Esophagus muscularis mucosa (tissue), 4 donors: ENCODE results near the gene PTGIS. TPM values are rescaled to one million over a fixed set of nuclear protein-coding genes. Genes with fewer than 3 reads are reported as not detected.

Experiments used
- DNase-seq: peaks from one replicate; pipeline ENCODE4 v3.0.0-alpha.2; 2017; ENCODE audit errors: extremely low spot score
- H3K27ac ChIP-seq, 4 donors: fragments of 200-600 bp; sonication (generic); replicated peaks in 1 of 4; 1 replicate in 3 of 4; 2 replicates in 1 of 4; pipeline ENCODE4 v1.5.1; 2016 to 2019; ENCODE audit warnings: mild to moderate bottlenecking in 1 of 4
- H3K27me3 ChIP-seq, 4 donors: fragments of 200-600 bp; sonication (generic); one replicate each; pipeline versions ENCODE4 v1.5.1 to v1.6.0; 2016 to 2019
- H3K36me3 ChIP-seq, 4 donors: fragments of 200-600 bp; sonication (generic); one replicate each; pipeline ENCODE4 v1.5.1; 2016 to 2019
- H3K4me1 ChIP-seq, 4 donors: fragments of 200-600 bp; sonication (generic); one replicate each; pipeline ENCODE4 v1.5.1; 2016 to 2019
- H3K4me3 ChIP-seq, 4 donors: fragments of 200-600 bp; sonication (generic); 1 replicate in 2 of 4; 2 replicates in 2 of 4; pipeline ENCODE4 v1.5.1; 2016 to 2019; ENCODE audit warnings: mild to moderate bottlenecking in 4 of 4, moderate library complexity in 1 of 4
- H3K9me3 ChIP-seq, 4 donors: fragments of 200-600 bp; sonication (generic); 1 replicate in 3 of 4; 2 replicates in 1 of 4; pipeline ENCODE4 v1.5.1; 2016 to 2019
- EP300 ChIP-seq: sonication (generic); formaldehyde crosslinking; IDR thresholded peaks from one replicate; pipeline ENCODE4 v1.6.1; 2017; ENCODE audit warnings: antibody characterized with exemption
- POLR2A ChIP-seq: fragments of 450-650 bp; IDR thresholded peaks from one replicate; pipeline ENCODE4 v1.6.1; 2017; ENCODE audit warnings: antibody characterized with exemption, moderate library complexity, mild to moderate bottlenecking, low read depth
- POLR2AphosphoS5 ChIP-seq, 2 donors: sonication (generic); formaldehyde crosslinking; IDR thresholded peaks; one replicate each; pipeline ENCODE4 v1.6.1; 2017; ENCODE audit warnings: antibody characterized with exemption in 2 of 2
- WGBS: methylation state at CpG from one replicate; pipeline ENCODE4 v1.1.5; 2018; 5-methylcytosine and 5-hydroxymethylcytosine counted together
- intact Hi-C: fragments of 100-400 bp; cut with DNase I; formaldehyde crosslinking; loops from one replicate; pipeline ENCODE4 v1.15.1; 2023
- total RNA-seq, 4 donors: library from RNA; depleted of rRNA; stranded (reverse); fragments of >200 nt; gene quantifications; one replicate each; pipeline versions ENCODE4 v1.1.0 to v1.2.1, GENCODE V29; 2016
- TF ChIP-seq, protein P1 (sequence below), 3 experiments: fragments of 200-600 bp in 2 of 3; fragments of 450-650 bp in 1 of 3; sonication (generic) in 2 of 3; IDR thresholded peaks; one replicate each; pipeline ENCODE4 v1.5.1; 2017 to 2019; ENCODE audit warnings: antibody characterized with exemption in 3 of 3, mild to moderate bottlenecking in 2 of 3, moderate library complexity in 1 of 3

The PTGIS gene
- total RNA-seq, 4 donors from 2014 or later = 107 to 217 (median 130) TPM

DNA sequence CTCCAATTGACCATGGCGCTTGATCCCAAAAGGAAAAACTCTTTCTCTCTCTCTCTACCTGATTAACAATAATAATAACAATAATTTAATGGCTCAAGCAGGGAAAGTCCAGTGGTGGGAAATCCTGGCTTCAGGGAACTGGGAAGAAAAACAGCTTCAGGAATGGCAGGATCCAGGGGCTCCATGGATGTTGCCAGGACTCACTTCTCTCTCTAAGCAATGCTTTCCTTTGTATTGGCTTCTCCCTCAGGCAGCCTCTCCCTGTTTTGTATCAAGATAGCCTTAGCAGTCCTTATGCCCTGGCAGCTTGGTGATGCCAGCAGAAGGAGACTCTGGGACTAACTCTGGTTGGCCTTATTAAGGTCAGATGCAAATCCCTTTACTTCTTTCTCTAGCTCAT is 13.5 kb upstream of the PTGIS start:
- peaks cover 13 to 66% (median 57%) of the 10 kb centered on the region in 4 donors for H3K4me1 ChIP-seq
- WGBS = 100% methylated on average over 1 of the region's 1 CpG
- no peaks in the 10 kb centered on the region for H3K27me3 ChIP-seq
- H3K36me3 ChIP-seq = no peaks in the 10 kb centered on the region
- intact Hi-C loops = no loop called here
- no peak overlapping the region for H3K4me3 ChIP-seq
- TF ChIP-seq POLR2AphosphoS5 (IDR thresholded peaks at IDR 0.05) (no peak), EP300 (no peak), POLR2A (no peak)
- TF ChIP-seq, protein P1, sequence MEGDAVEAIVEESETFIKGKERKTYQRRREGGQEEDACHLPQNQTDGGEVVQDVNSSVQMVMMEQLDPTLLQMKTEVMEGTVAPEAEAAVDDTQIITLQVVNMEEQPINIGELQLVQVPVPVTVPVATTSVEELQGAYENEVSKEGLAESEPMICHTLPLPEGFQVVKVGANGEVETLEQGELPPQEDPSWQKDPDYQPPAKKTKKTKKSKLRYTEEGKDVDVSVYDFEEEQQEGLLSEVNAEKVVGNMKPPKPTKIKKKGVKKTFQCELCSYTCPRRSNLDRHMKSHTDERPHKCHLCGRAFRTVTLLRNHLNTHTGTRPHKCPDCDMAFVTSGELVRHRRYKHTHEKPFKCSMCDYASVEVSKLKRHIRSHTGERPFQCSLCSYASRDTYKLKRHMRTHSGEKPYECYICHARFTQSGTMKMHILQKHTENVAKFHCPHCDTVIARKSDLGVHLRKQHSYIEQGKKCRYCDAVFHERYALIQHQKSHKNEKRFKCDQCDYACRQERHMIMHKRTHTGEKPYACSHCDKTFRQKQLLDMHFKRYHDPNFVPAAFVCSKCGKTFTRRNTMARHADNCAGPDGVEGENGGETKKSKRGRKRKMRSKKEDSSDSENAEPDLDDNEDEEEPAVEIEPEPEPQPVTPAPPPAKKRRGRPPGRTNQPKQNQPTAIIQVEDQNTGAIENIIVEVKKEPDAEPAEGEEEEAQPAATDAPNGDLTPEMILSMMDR (IDR thresholded peaks at IDR 0.05) = no peak
- no peak for DNase-seq
- H3K27ac ChIP-seq = peak overlapping the region; percentile 73 to 83 (median 76)
- peaks cover 0 to 7% (median 6%) of the 10 kb centered on the region in 4 donors for H3K9me3 ChIP-seq

DNA sequence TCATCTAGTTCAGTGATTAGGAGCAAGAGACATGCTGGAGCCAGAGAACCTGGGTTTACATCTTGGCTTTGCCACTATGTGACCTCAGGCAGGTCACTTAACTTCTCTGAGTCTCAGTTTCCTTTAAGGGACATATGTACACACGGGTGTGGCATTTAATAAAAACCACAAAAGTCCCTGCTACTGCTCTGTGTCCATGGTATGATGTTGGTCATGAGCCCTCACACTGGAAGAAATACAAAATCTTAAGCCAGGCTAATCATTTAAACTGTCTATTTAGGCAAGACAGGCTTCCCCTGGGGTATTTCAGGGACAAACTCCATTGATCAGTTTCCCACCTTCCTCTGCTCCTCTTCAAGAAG is 12.9 kb upstream of the PTGIS start:
- Histone ChIP-seq H3K27ac (peak overlapping the region; percentile 73 to 83 (median 76)), H3K36me3 (no peaks in the 10 kb centered on the region), H3K4me3 (no peak overlapping the region), H3K4me1 (peaks cover 13 to 63% (median 53%) of the 10 kb centered on the region in 4 donors), H3K9me3 (peaks cover 0 to 7% (median 6%) of the 10 kb centered on the region in 4 donors), H3K27me3 (no peaks in the 10 kb centered on the region)
- intact Hi-C loops = no loop called here
- DNase-seq = no peak
- 25% methylated on average over 1 of the region's 1 CpG for WGBS
- TF ChIP-seq EP300 (no peak), POLR2A (no peak), POLR2AphosphoS5 (IDR thresholded peaks at IDR 0.05) (no peak)
- TF ChIP-seq, protein P1 (IDR thresholded peaks at IDR 0.05) = no peak

DNA sequence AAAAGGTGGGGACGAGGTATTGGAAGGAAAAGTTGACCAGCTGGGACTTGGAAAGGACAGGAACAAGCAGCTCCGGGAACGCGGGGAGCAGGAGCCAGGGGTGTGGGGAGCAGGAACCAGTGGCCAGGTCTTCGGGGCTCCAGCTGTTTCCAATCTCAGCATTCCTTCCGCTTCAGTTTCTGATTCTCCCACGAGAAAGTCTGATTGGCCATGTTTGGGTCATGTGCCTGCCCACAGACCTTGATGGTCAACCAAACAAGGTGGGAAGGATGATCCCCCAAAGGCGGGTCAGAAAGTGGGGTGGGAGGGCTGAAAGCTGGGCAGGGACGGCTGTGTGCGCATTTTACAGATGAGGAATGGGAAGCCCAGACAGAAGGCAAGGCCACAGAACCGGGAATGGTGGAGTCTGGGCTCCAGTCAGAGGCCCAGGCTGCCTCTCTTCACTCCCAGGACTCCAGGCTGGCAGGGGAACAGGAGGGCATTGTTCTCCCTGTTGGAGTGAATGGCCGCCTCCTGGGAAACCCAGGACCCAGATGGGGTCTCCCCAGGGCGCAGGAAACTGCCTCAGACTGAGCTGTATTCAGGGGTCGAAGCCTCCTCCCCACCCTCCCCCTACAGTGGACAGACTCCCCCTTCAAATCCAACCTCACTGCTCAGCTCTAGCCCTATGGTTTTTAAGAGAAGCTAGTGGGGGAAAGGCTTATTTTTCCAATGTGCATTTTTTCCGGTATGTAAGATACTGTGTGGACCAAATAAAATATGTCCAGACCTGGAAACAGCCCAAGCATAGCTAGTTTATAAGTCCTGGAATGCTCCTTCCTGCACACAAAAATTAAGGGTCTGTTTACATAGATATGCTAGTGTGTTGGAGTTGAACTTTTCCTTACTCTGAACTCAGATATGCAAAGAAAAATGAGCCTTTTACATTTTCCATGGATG is 12.2 kb upstream of the PTGIS start:
- Histone ChIP-seq H3K36me3 (no peaks in the 10 kb centered on the region), H3K4me1 (peaks cover 13 to 64% (median 53%) of the 10 kb centered on the region in 4 donors), H3K9me3 (peaks cover 0 to 7% (median 6%) of the 10 kb centered on the region in 4 donors), H3K27me3 (no peaks in the 10 kb centered on the region), H3K4me3 (no peak overlapping the region), H3K27ac (peak overlapping the region; percentile 73 to 83 (median 76))
- no peak for DNase-seq
- 60% methylated on average over 15 of the region's 15 CpGs for whole genome bisulfite sequencing
- intact Hi-C loops = no loop called here
- peak; percentile 18 to 19 for TF ChIP-seq POLR2AphosphoS5 (IDR thresholded peaks at IDR 0.05)
- TF ChIP-seq POLR2A = no peak
- TF ChIP-seq, protein P1 (IDR thresholded peaks at IDR 0.05) = no peak
- TF ChIP-seq EP300 = no peak

DNA sequence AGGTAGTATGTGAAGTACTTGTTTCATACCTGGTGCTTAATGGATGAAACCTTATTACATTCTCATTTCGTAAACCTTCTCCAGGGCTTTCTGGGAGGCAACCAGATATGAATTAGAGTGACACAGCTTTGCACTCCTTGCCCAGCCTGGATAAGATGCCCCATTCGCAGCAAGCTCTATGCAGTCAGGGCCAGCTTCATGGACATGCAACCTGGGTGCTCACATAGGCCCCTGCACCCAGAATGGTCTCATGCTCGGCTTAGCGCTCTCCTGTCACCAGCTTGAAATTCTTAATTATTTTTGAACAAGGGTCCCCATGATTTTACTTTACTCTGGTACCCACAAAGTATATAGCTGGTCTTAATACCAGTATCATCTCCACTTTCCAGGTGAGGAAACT is 11.3 kb upstream of the PTGIS start:
- H3K27ac ChIP-seq = peak overlapping the region; percentile 73 to 83 (median 76)
- intact Hi-C loops = no loop called here
- no peak for TF ChIP-seq POLR2AphosphoS5 (IDR thresholded peaks at IDR 0.05)
- TF ChIP-seq, protein P1 (IDR thresholded peaks at IDR 0.05) = no peak
- TF ChIP-seq POLR2A = no peak
- WGBS = 98% methylated on average over 4 of the region's 4 CpGs
- peaks cover 10 to 60% (median 46%) of the 10 kb centered on the region in 4 donors for H3K4me1 ChIP-seq
- no peaks in the 10 kb centered on the region for H3K36me3 ChIP-seq
- H3K4me3 ChIP-seq = no peak overlapping the region
- peaks cover 0 to 7% (median 6%) of the 10 kb centered on the region in 4 donors for H3K9me3 ChIP-seq
- DNase-seq = no peak
- H3K27me3 ChIP-seq = no peaks in the 10 kb centered on the region
